Heart right ventricle (tissue), 16 donors: ENCODE results near the gene RASAL2. TPM values are rescaled to one million over a fixed set of nuclear protein-coding genes. Genes with fewer than 3 reads are reported as not detected.

Experiments
- ATAC-seq, 8 donors: fragments of 200-7000 bp; cut with Tn5 transposase; one replicate each; pipeline ENCODE4 v1.9.1; 2020; ENCODE audit warnings: mild to moderate bottlenecking in 8 of 8, moderate library complexity in 8 of 8, moderate number of reproducible peaks in 1 of 8
- DNase-seq, 2 donors: peaks; one replicate each; pipeline ENCODE4 v3.0.0-alpha.2; 2020
- H3K27ac ChIP-seq, 10 donors: fragments of 200-600 bp; sonication (generic) in 2 of 10; one replicate each; pipeline versions ENCODE4 v1.5.0 to v1.8.0; 2020 to 2022; ENCODE audit warnings: mild to moderate bottlenecking in 3 of 10
- H3K27me3 ChIP-seq, 7 donors: fragments of 200-600 bp; one replicate each; pipeline ENCODE4 v1.8.0; 2021 to 2022; ENCODE audit warnings: mild to moderate bottlenecking in 2 of 7
- H3K36me3 ChIP-seq, 9 donors: fragments of 200-600 bp; sonication (generic) in 1 of 9; one replicate each; pipeline versions ENCODE4 v1.5.0 to v1.8.0; 2020 to 2022; ENCODE audit warnings: mild to moderate bottlenecking in 2 of 9
- H3K4me1 ChIP-seq, 9 donors: fragments of 200-600 bp; sonication (generic) in 1 of 9; one replicate each; pipeline versions ENCODE4 v1.5.0 to v1.8.0; 2020 to 2022; ENCODE audit warnings: mild to moderate bottlenecking in 4 of 9
- H3K4me3 ChIP-seq, 10 donors: fragments of 200-600 bp; sonication (generic) in 2 of 10; one replicate each; pipeline versions ENCODE4 v1.5.0 to v1.8.0; 2020 to 2022; ENCODE audit warnings: mild to moderate bottlenecking in 7 of 10, moderate library complexity in 2 of 10
- H3K9me3 ChIP-seq, 11 donors: fragments of 200-600 bp in 10 of 11; sonication (generic) in 2 of 11; one replicate each; pipeline versions ENCODE4 v1.5.0 to v1.8.0; 2013 to 2022; ENCODE audit warnings: mild to moderate bottlenecking in 2 of 11, control low read depth in 1 of 11, moderate library complexity in 1 of 11
- CTCF ChIP-seq, 9 donors: fragments of 200-600 bp; sonication (generic) in 2 of 9; IDR thresholded peaks; one replicate each; pipeline versions ENCODE4 v1.5.0 to v1.8.0; 2021 to 2022; ENCODE audit warnings: antibody characterized with exemption in 9 of 9, mild to moderate bottlenecking in 5 of 9, moderate library complexity in 1 of 9
- WGBS, 2 donors: extraction: QIAGEN DNeasy Blood & Tissue Kit; methylation state at CpG; one replicate each; pipeline ENCODE4 v1.1.7; 2013; ENCODE audit warnings: inconsistent platforms in 1 of 2; 5-methylcytosine and 5-hydroxymethylcytosine counted together
- intact Hi-C, 10 donors: fragments of 100-400 bp; cut with DNase I; formaldehyde crosslinking; loops; one replicate each; pipeline versions ENCODE4 v1.11.1 to v1.14.2; 2022
- polyA plus RNA-seq, 2 donors: library from polyadenylated mRNA; stranded (reverse); fragments of 200-250 nt; gene quantifications; one replicate each; pipeline ENCODE4 v1.2.3, GENCODE V29; 2013
- total RNA-seq, 10 donors: library from RNA; stranded (reverse); fragmentation: NEBNext Ultra II Directional in 3 of 10; extraction: Animal tissue kit (Norgen Biotek cat#: 25700) in 3 of 10; gene quantifications; one replicate each; pipeline versions ENCODE4 v1.2.1 to v1.2.4, GENCODE V29; 2021 to 2023
- donor health status: Arrhythmogenic right ventricular cardiomyopathy.
- donor health status: ischemic (EF 13 %, LVEDD 7.1; RV severe dilation, severe dysfunction).
- donor health status: healthy with polysubstance abuse.
- donor health status: DM: no; HTN: yes; CAD: no.
- donor health status: DM: no; HTN: no; CAD: no.
- donor health status: ischemic (EF 25% LVEDD 6.9; RV normal size, moderate dysfunction).
- donor health status: ischemic (EF 25% LVEDD 5.7; RV mildly dilated, moderate dysfunction).
- donor health status: healthy.
- donor health status: DM: yes; HTN: yes; CAD: no.
- donor health status: Ischemic cardiomyopathy.
- donor health status: ischemic (EF 35%, LVEDD 5.7; RV mildly dilated, moderate dysfunction).
- donor health status: nonischemic (EF 11% LVEDD 7.7; RV severe dilation, severe dysfunction).
- donor health status: DM: yes; HTN: yes; CAD: no.
- donor health status: PGD.
- donor health status: ischemic (EF 29% LVEDD 5.4; RV normal size, mild dysfunction).
- donor health status: nonischemic (EF 23%, LVEDD 6.1; RV moderate dilation, normal function).

Gene RASAL2
- total and polyA plus RNA-seq, 12 donors, result 3.5 to 59.8 (median 36.2) TPM

GRCh38 chr1:178166429-178167024 lies 72.6 kb downstream of the RASAL2 start:
- no peak for TF ChIP-seq CTCF (IDR thresholded peaks at IDR 0.05)
- intact Hi-C loops, result no loop called here
- Histone ChIP-seq H3K36me3 (no peaks in the 10 kb centered on the region), H3K4me3 (no peak overlapping the region), H3K27me3 (no peaks in the 10 kb centered on the region), H3K4me1 (peaks cover 0 to 42% (median 17%) of the 10 kb centered on the region in 9 donors), H3K27ac (no peak overlapping the region), H3K9me3 (no peaks in the 10 kb centered on the region)
- 76 to 79% methylated on average over 1 of the region's 1 CpG for WGBS, 2 donors
- ATAC-seq (no peak), DNase-seq (no peak)

GRCh38 chr1:178168536-178168935 lies 74.6 kb downstream of the RASAL2 start:
- peaks cover 3 to 62% (median 17%) of the 10 kb centered on the region in 9 donors for H3K4me1 ChIP-seq
- no peaks in the 10 kb centered on the region for H3K9me3 ChIP-seq
- no peak overlapping the region for H3K27ac ChIP-seq
- no peak overlapping the region for H3K4me3 ChIP-seq
- DNase-seq (no peak), ATAC-seq (peak in 6 of 8 donors; percentile 28 to 79 (median 58))
- intact Hi-C loops, result no loop called here
- TF ChIP-seq CTCF (IDR thresholded peaks at IDR 0.05), result no peak
- H3K27me3 ChIP-seq, result no peaks in the 10 kb centered on the region
- WGBS, 2 donors, result 51 to 62% methylated on average over 2 of the region's 2 CpGs
- no peaks in the 10 kb centered on the region for H3K36me3 ChIP-seq

GRCh38 chr1:178169649-178170048 lies 75.7 kb downstream of the RASAL2 start:
- no peak for TF ChIP-seq CTCF (IDR thresholded peaks at IDR 0.05)
- peaks cover 3 to 73% (median 27%) of the 10 kb centered on the region in 9 donors for H3K4me1 ChIP-seq
- DNase-seq (no peak), ATAC-seq (no peak)
- H3K9me3 ChIP-seq, result no peaks in the 10 kb centered on the region
- intact Hi-C loops, result loop anchor here in 3 of 10 donors (5.0 to 10.0 kb wide), 2 partner anchors 72 to 75 kb away; partner anchors contain the start of gene RASAL2 (in 2 of the 3)
- 88 to 93% methylated on average over 1 of the region's 1 CpG for WGBS, 2 donors
- H3K27me3 ChIP-seq, result no peaks in the 10 kb centered on the region
- no peak overlapping the region for H3K27ac ChIP-seq
- H3K36me3 ChIP-seq, result no peaks in the 10 kb centered on the region
- H3K4me3 ChIP-seq, result no peak overlapping the region

GRCh38 chr1:178172939-178173338 lies 79.0 kb downstream of the RASAL2 start:
- H3K4me1 ChIP-seq, result peaks cover 0 to 52% (median 29%) of the 10 kb centered on the region in 9 donors
- DNase-seq (no peak), ATAC-seq (peak in 1 of 8 donors; percentile 52)
- intact Hi-C loops, result loop anchor here in 3 of 10 donors (5.0 to 10.0 kb wide), 2 partner anchors 76 to 78 kb away; partner anchors contain the start of gene RASAL2 (in 2 of the 3)
- no peak overlapping the region for H3K27ac ChIP-seq
- H3K27me3 ChIP-seq, result no peaks in the 10 kb centered on the region
- no peak for TF ChIP-seq CTCF (IDR thresholded peaks at IDR 0.05)
- WGBS, 2 donors, result 67 to 71% methylated on average over 3 of the region's 3 CpGs
- no peak overlapping the region for H3K4me3 ChIP-seq
- H3K36me3 ChIP-seq, result no peaks in the 10 kb centered on the region
- H3K9me3 ChIP-seq, result no peaks in the 10 kb centered on the region
